WTC11 (cell line): ENCODE measurements around the gene CEACAM3.

Experiments used
- ATF2 ChIP-seq: sonication (generic); formaldehyde crosslinking; IDR thresholded peaks from 2 replicates; pipeline ENCODE4 v1.8.1; 2022; ENCODE audit warnings: low read depth, missing genetic modification reagents, borderline replicate concordance
- ETV6 ChIP-seq: sonication (generic); formaldehyde crosslinking; IDR thresholded peaks from 2 replicates; pipeline ENCODE4 v1.8.1; 2022; ENCODE audit warnings: mild to moderate bottlenecking, missing genetic modification reagents
- MXD4 ChIP-seq: fragments of 250-450 bp; sonication (Bioruptor Pico); IDR thresholded peaks from 2 replicates; pipeline ENCODE4 v1.8.0; 2021; ENCODE audit warnings: mild to moderate bottlenecking, moderate library complexity, borderline replicate concordance
- PREB ChIP-seq: sonication (generic); formaldehyde crosslinking; IDR thresholded peaks from 2 replicates; pipeline ENCODE4 v1.8.1; 2022; ENCODE audit warnings: mild to moderate bottlenecking, missing genetic modification reagents, moderate library complexity, borderline replicate concordance
- TF ChIP-seq, protein P1 (sequence below): fragments of 200-600 bp; IDR thresholded peaks from 2 replicates; pipeline ENCODE4 v1.8.0; 2022; ENCODE audit warnings: antibody characterized with exemption

- TF ChIP-seq PREB (CRISPR knock-in tag) (no peak), ETV6 (CRISPR knock-in tag) (no peak), MXD4 (CRISPR knock-in tag) (no peak), ATF2 (CRISPR knock-in tag) (no peak)
- TF ChIP-seq, protein P1, sequence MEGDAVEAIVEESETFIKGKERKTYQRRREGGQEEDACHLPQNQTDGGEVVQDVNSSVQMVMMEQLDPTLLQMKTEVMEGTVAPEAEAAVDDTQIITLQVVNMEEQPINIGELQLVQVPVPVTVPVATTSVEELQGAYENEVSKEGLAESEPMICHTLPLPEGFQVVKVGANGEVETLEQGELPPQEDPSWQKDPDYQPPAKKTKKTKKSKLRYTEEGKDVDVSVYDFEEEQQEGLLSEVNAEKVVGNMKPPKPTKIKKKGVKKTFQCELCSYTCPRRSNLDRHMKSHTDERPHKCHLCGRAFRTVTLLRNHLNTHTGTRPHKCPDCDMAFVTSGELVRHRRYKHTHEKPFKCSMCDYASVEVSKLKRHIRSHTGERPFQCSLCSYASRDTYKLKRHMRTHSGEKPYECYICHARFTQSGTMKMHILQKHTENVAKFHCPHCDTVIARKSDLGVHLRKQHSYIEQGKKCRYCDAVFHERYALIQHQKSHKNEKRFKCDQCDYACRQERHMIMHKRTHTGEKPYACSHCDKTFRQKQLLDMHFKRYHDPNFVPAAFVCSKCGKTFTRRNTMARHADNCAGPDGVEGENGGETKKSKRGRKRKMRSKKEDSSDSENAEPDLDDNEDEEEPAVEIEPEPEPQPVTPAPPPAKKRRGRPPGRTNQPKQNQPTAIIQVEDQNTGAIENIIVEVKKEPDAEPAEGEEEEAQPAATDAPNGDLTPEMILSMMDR: no peak
These were observed 41.0 kb upstream of the CEACAM3 start, which contains the start of gene CEACAM6 for GRCh38 chr19:41755328-41755913.
